T-helper 2 cell (primary cell): Measurements from ENCODE around the gene NPHP4.

ENCODE experiments used
- DNase-seq, 5 experiments: peaks; one replicate each; pipeline versions ENCODE4 v3.0.0 to v3.0.0-alpha.2; 2012 to 2022

Gene NPHP4

DNA sequence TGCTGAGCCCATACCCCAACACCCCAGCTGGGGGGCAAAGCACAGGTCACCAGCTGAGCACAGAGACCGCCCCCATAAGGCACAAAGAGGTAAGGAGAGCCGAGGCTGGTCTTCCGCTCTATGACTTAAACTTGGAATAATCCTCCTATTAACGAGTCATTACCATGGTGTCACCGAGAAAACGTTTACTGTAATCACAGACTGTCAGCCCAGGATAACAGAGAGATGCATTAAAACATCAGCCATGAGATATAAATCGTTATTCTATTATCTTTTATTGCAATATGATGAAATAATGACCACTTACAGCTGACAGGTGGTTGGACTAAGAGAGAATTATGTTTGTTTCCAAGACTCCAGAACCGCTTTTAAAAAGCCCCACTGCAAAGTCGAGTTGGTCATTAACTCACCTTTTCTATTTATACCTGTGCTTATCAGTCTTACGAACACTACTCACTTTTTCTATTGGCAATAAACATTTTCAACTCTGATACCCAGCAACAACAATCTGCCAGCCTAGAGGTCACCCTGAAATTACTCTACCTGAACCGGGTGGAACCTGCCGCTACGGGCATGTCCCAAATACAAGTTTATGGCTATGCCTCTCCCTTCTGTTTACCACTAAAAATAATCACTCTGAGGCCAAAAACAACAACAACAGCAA lies 21.5 kb downstream of the NPHP4 start:
- DNase-seq, result no peak

DNA sequence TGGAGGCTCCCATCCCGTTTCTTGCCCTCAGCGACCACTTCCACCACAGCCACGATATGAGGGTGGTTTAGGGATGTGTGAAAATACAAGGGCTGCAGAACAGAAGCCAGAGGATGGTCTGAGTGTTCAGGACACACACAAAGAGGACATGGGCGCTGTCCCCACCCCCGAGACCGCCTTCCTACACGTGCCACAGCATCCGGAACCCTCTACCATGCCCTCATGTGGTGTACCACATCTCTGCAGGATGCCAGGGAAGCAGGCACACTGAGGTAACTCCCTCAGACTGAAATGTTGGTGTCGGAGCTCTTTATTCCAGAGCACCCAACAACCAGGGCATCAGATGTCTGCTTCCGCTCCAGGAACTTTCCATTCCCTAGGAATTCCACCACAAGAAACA lies 23.1 kb downstream of the NPHP4 start:
- no peak for DNase-seq

DNA sequence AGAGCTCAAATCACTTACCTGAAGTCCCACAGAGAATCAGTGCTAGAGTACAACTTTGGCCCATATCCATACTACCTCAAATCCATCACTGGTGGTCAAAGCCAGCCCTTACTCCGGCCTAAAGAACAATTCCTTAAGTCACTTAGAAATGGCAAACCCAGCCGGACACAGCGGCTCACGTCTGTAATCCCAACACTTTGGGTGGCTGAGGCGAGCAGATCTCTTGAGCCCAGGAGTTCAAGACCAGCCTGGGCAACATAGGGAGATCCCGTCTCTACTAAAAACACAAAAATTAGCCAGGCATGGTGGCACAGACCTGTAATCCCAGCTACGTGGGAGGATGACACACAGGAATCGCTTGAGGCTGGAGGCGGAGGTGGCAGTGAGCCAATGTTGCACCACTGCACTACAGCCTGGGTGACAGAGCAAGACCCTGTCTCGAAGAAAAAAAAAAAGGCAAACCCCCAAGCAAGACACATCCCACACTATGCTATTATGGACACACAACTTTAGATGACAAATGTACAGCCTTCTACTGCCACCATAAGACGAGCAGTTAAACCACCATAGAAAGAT lies 24.0 kb downstream of the NPHP4 start:
- DNase-seq, result no peak

GRCh38 chr1:5967351-5968160 lies 24.7 kb downstream of the NPHP4 start:
- DNase-seq, result no peak

DNA sequence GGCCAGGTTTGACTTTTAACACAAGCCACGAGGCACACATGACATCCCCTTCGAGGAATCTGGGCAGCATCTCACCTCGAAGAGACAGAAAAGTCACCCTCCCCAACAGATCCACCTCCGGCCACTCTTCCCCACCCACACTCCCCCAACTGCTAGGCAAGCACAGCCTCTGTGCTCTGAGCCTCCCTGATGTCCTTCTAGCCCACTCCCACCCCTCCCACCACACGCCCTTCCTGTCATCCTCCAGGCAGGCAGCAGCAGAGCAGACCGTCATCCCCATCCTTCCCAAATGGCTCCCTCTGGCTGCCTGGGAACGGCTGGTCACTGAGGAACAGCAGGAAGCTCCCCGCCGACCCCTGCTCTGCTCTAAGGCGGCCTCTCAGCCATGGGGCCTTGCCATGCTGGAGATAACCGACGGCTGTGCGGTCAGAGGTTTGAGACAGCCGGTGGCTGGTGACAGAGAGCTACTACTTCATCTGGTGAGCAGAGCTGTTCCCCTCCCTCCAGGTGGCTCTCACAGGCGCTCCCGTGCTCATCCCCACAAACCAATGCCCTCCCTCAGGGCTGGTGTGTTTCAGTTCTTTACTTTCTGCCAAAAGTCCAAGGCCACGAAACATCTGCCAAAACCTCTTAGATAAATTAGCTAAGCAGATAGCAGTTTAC lies 25.6 kb downstream of the NPHP4 start:
- no peak for DNase-seq

DNA sequence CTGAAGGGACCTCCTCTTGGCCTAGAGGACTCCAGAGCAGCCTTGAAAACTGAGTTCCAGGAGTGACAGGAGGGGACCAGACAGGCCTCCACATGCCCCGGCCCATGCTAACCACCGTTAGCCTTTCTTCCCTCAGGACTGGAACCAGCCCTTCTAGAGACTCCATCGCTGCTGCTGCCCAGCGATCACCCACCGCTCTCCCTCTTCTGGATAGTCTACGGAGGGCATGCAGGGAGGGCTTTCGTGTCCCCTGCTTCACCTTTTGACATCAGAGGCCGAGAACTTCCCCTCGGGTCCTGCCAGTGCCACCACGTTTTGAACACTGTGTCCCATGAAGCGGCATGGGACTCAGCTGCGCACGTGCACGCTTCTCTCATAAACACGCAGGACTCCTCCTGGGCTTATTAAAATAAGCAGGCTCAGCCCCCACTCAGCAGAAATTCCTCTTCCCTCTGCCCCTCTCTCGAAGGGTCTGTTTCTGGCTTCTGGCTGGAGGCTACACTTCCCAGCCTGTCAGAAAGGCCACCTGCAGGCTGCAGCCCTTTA lies 26.6 kb downstream of the NPHP4 start:
- no peak for DNase-seq

GRCh38 chr1:5962265-5963105 lies 29.7 kb downstream of the NPHP4 start:
- no peak for DNase-seq

GRCh38 chr1:5961601-5962000 lies 30.6 kb downstream of the NPHP4 start:
- peak in 1 of 5 experiments; percentile 87 for DNase-seq

- DNase-seq, result no peak
Measured at GRCh38 chr1:5960336-5960735, 31.9 kb downstream of the NPHP4 start.

DNA sequence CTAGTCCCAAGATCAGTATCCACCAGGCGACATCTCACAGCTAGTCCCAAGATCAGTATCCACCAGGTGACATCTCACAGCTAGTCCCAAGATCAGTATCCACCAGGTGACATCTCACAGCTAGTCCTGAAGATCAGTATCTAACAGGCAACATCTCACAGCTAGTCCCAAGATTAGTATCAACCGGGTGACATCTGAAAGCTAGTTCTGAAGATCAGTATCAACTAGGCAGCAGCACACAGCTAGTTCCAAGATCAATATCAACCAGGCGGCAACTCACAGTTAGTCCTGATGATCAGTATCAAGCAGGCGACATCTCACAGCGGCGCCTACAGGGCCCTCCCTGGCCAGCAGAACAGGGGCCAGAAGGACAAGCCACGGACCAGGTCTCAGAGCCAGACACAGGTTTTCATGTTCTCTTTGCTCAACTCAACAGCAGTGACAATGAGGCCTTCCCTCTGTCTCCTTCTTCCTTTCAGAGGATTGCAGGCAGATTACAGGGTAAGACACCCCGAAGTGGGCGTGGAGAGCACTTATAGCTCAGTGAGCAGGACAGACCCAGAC lies 32.5 kb downstream of the NPHP4 start:
- peak in 1 of 5 experiments; percentile 51 for DNase-seq

GRCh38 chr1:5959087-5959486 lies 33.1 kb downstream of the NPHP4 start:
- no peak for DNase-seq

- no peak for DNase-seq
Measured at GRCh38 chr1:5956022-5956830, 36.0 kb downstream of the NPHP4 start.

GRCh38 chr1:5955479-5955977 lies 36.7 kb downstream of the NPHP4 start:
- peak in 1 of 5 experiments; percentile 98 for DNase-seq

- DNase-seq, result peak in 1 of 5 experiments; percentile 94
Measured at GRCh38 chr1:5954964-5955363, 37.3 kb downstream of the NPHP4 start.

DNA sequence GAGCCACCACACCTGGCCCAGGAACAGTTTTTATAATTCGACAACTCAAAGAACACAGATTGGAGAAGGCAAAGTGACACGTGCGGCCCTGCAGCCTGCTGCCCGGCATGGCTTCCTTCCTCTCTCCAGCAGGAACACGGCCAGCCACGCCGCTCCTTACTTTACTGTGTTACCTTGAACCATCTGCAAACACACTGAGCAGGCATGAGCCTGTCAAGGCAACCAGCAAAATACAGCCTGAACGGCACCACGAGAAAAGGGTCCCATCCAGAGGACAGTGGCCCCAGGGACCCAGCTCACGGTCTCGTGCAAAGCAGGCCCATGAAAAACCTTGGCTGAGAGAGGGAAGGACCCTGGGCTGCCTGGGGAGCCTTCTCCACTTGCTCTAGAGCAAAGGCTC lies 38.8 kb downstream of the NPHP4 start:
- no peak for DNase-seq

- DNase-seq, result no peak
Measured at GRCh38 chr1:5951846-5952410, 40.3 kb downstream of the NPHP4 start.

GRCh38 chr1:5950994-5951785 lies 41.0 kb downstream of the NPHP4 start:
- peak in 1 of 5 experiments; percentile 91 for DNase-seq

GRCh38 chr1:5950201-5950895 lies 41.9 kb downstream of the NPHP4 start:
- DNase-seq, result peak in 1 of 5 experiments; percentile 49

- no peak for DNase-seq
Measured at GRCh38 chr1:5949761-5950100, 42.5 kb downstream of the NPHP4 start.
